HepG2 (cell line): ENCODE results near the gene SGCD. TPM values are rescaled to one million over a fixed set of nuclear protein-coding genes. Genes with fewer than 3 reads are reported as not detected.

Source experiments
- ATAC-seq: fragments of 200-7000 bp; cut with Tn5 transposase; 3 replicates; pipeline ENCODE4 v1.9.1; 2020; ENCODE audit warnings: mild to moderate bottlenecking, moderate library complexity
- BruUV-seq: library from RNA; stranded (reverse); fragments of 400-500 nt; replicated peaks from 2 replicates; lab custom pipeline; 2021; lab: Mats Ljungman, UMichigan
- CTCF ChIA-PET: fragments of 300-600 bp; formaldehyde crosslinking; extraction: SDS; loops from one replicate; lab custom pipeline; 2021; ENCODE audit warnings: low total read pairs, inconsistent platforms, low intra/inter-chr PET ratio; lab: Yijun Ruan, JAX
- POLR2A ChIA-PET: fragments of 350-600 bp; sonication (Branson Sonifier 250); formaldehyde crosslinking; loops from one replicate; lab custom pipeline; 2020; ENCODE audit warnings: antibody characterized with exemption, inconsistent platforms; lab: Yijun Ruan, JAX
- DNase-seq: peaks from one replicate; pipeline ENCODE4 v3.0.0-alpha.2; 2015; ENCODE audit warnings: low spot score
- FAIRE-seq: peaks from 3 replicates; lab custom pipeline; 2011; peaks lifted over from hg19 to GRCh38; lab: Jason Lieb, UNC
- H2AFZ ChIP-seq: one replicate; pipeline ENCODE4 v1.6.1; 2011; ENCODE audit warnings: low read length, inconsistent platforms
- H3K27ac ChIP-seq: fragments of 300-600 bp; 3 replicates; pipeline ENCODE4 v1.8.0; 2011; ENCODE audit warnings: mixed run types, mild to moderate bottlenecking, mixed read lengths, low read length, inconsistent platforms; ENCODE audit not compliant: insufficient read depth; ENCODE audit errors: extremely low read length
- H3K27me3 ChIP-seq, 2 experiments: fragments of 200-600 bp in 1 of 2; 2 replicates in 1 of 2; 3 replicates in 1 of 2; pipeline versions ENCODE4 v1.6.0 to v1.8.0; 2011; ENCODE audit warnings: low read length in 2 of 2, mild to moderate bottlenecking in 2 of 2, moderate library complexity in 2 of 2, inconsistent platforms in 1 of 2; ENCODE audit not compliant: insufficient read depth in 2 of 2, control insufficient read depth in 1 of 2
- H3K36me3 ChIP-seq, 2 experiments: fragments of 200-600 bp in 1 of 2; replicated peaks in 1 of 2; 2 replicates in 1 of 2; 3 replicates in 1 of 2; pipeline versions ENCODE4 v1.5.1 to v1.8.0; 2011; ENCODE audit warnings: low read length in 2 of 2, inconsistent platforms in 1 of 2; ENCODE audit not compliant: insufficient read depth in 2 of 2, control insufficient read depth in 1 of 2
- H3K4me1 ChIP-seq: 2 replicates; pipeline ENCODE4 v1.5.1; 2012; ENCODE audit warnings: low read length, inconsistent platforms; ENCODE audit not compliant: insufficient read depth
- H3K4me2 ChIP-seq: 2 replicates; pipeline ENCODE4 v1.6.0; 2011; ENCODE audit warnings: low read depth, low read length, inconsistent platforms
- H3K4me3 ChIP-seq, 3 experiments: fragments of 200-600 bp in 1 of 3; sonication (generic), shearing (Covaris generic) in 1 of 3; replicated peaks in 1 of 3; 2 replicates each; pipeline ENCODE4 v1.5.1; 2011 to 2016; ENCODE audit warnings: low read length in 3 of 3, inconsistent platforms in 2 of 3, low read depth in 2 of 3, mild to moderate bottlenecking in 2 of 3, control low read depth in 1 of 3, mixed read lengths in 1 of 3; ENCODE audit not compliant: insufficient read depth in 1 of 3
- H3K79me2 ChIP-seq: one replicate; pipeline ENCODE4 v1.6.1; 2011; ENCODE audit warnings: low read length, inconsistent platforms; ENCODE audit not compliant: insufficient read depth
- H3K9ac ChIP-seq: 2 replicates; pipeline ENCODE4 v1.6.0; 2011; ENCODE audit warnings: mild to moderate bottlenecking, low read depth, low read length, inconsistent platforms; ENCODE audit not compliant: insufficient read depth
- H3K9me3 ChIP-seq: 2 replicates; pipeline ENCODE4 v1.5.1; 2012; ENCODE audit warnings: mild to moderate bottlenecking, low read length
- H4K20me1 ChIP-seq: 2 replicates; pipeline ENCODE4 v1.6.0; 2011; ENCODE audit warnings: inconsistent platforms, mild to moderate bottlenecking, low read length, moderate library complexity; ENCODE audit not compliant: insufficient read depth
- CEBPZ ChIP-seq: IDR thresholded peaks from 2 replicates; pipeline ENCODE4 v1.6.1; 2012; ENCODE audit warnings: low read length, improper control_type of control experiment
- FIP1L1 ChIP-seq: fragments of 200-400 bp; formaldehyde crosslinking; IDR thresholded peaks from 2 replicates; pipeline ENCODE4 v1.6.1; 2018; ENCODE audit warnings: low read depth, mild to moderate bottlenecking, low read length, moderate library complexity, borderline replicate concordance; ENCODE audit not compliant: insufficient read depth
- SIN3B ChIP-seq: fragments of 150-350 bp; IDR thresholded peaks from 2 replicates; pipeline ENCODE4 v1.6.1; 2014; ENCODE audit warnings: low read length
- TGIF2 ChIP-seq: IDR thresholded peaks from 2 replicates; pipeline ENCODE4 v1.6.1; 2016; ENCODE audit warnings: control low read depth, missing compliant biosample characterization
- TRIM24 ChIP-seq: sonication (generic); formaldehyde crosslinking; IDR thresholded peaks from 2 replicates; pipeline ENCODE4 v1.8.0; 2022; ENCODE audit warnings: mild to moderate bottlenecking, missing genetic modification reagents
- ZNF20 ChIP-seq: sonication (generic); formaldehyde crosslinking; IDR thresholded peaks from 2 replicates; pipeline ENCODE4 v1.4.0; 2020; ENCODE audit warnings: mild to moderate bottlenecking, moderate library complexity, missing genetic modification reagents
- ZNF33A ChIP-seq: sonication (generic); formaldehyde crosslinking; IDR thresholded peaks from 2 replicates; pipeline ENCODE4 v1.5.1; 2020; ENCODE audit warnings: missing genetic modification reagents, mild to moderate bottlenecking, moderate library complexity, borderline replicate concordance
- ZNF343 ChIP-seq: sonication (generic); formaldehyde crosslinking; IDR thresholded peaks from 2 replicates; pipeline ENCODE4 v1.4.0; 2020; ENCODE audit warnings: mild to moderate bottlenecking, missing genetic modification reagents
- ZNF670 ChIP-seq: sonication (generic); formaldehyde crosslinking; IDR thresholded peaks from 2 replicates; pipeline ENCODE4 v1.8.0; 2022; ENCODE audit warnings: mild to moderate bottlenecking, missing genetic modification reagents, borderline replicate concordance
- ZNF709 ChIP-seq: sonication (generic); formaldehyde crosslinking; IDR thresholded peaks from 2 replicates; pipeline ENCODE4 v1.5.0; 2020; ENCODE audit warnings: mild to moderate bottlenecking, missing genetic modification reagents
- ZXDC ChIP-seq: sonication (generic); formaldehyde crosslinking; IDR thresholded peaks from 2 replicates; pipeline ENCODE4 v1.5.0; 2020; ENCODE audit warnings: mild to moderate bottlenecking, missing genetic modification reagents
- in situ Hi-C: cut with HindIII; loops from 2 replicates; pipeline ENCODE4 v1.10.0; 2017; ENCODE audit warnings: low pct_unique_long_range_greater_than_20kb; ENCODE audit not compliant: extremely low pct_ligation_motif_present
- intact Hi-C: fragments of 100-400 bp; cut with micrococcal nuclease; formaldehyde crosslinking; loops from one replicate; pipeline ENCODE4 v1.10.0; 2022; ENCODE audit not compliant: unreplicated experiment
- polyA plus RNA-seq, 8 experiments: library from polyadenylated mRNA; depleted of rRNA in 3 of 8; stranded (reverse) in 7 of 8; unstranded in 1 of 8; fragments of >200 nt; fragmentation: Illumina TruSeq in 4 of 8; extraction: Trizol in 4 of 8; gene quantifications; 2 replicates each; pipeline versions ENCODE4 v1.2.1 to v1.2.3, GENCODE V29; 2011 to 2016; ENCODE audit warnings: low read depth in 4 of 8, missing spikeins in 1 of 8, mixed read lengths in 1 of 8; ENCODE audit not compliant: insufficient read depth in 1 of 8
- total RNA-seq, 5 experiments: library from RNA; depleted of rRNA; stranded (reverse); fragments of >200 nt; fragmentation: Illumina TruSeq; extraction: Trizol; gene quantifications; 2 replicates each; pipeline ENCODE4 v1.2.3, GENCODE V29; 2016; ENCODE audit warnings: low read depth in 1 of 5

Gene SGCD
- total and polyA plus RNA-seq, 2 of the 13 experiments (the other 11 are each of a cell fraction or from before 2014, with no cell fraction given) = not detected

GRCh38 chr5:156366521-156366920 is 39.6 kb downstream of the SGCD start:
- Histone ChIP-seq H3K4me2 (no peak overlapping the region), H3K4me1 (no peaks in the 10 kb centered on the region), H3K36me3 (no peaks in the 10 kb centered on the region), H4K20me1 (no peaks in the 10 kb centered on the region), H3K27ac (no peak overlapping the region), H3K79me2 (no peaks in the 10 kb centered on the region), H3K4me3 (no peak overlapping the region), H3K9ac (no peak overlapping the region), H2AFZ (no peak overlapping the region), H3K27me3 (no peaks in the 10 kb centered on the region), H3K9me3 (no peaks in the 10 kb centered on the region)
- FAIRE-seq = no peak
- intact Hi-C loops (no loop called here), in situ Hi-C loops (no loop called here)
- ChIA-PET CTCF (no interaction called here), POLR2A (no interaction called here)
- BruUV-seq = no TSS peak
- no peak for DNase-seq
- no peak for TF ChIP-seq TGIF2 (CRISPR knock-in tag)
- TF ChIP-seq ZXDC (CRISPR knock-in tag) = no peak
- TF ChIP-seq ZNF20 (CRISPR knock-in tag) = no peak
- TF ChIP-seq ZNF670 = no peak
- no peak for TF ChIP-seq TRIM24 (CRISPR knock-in tag)
- TF ChIP-seq ZNF709 (CRISPR knock-in tag) = no peak
- TF ChIP-seq ZNF33A = no peak
- TF ChIP-seq ZNF343 (CRISPR knock-in tag) = no peak
- TF ChIP-seq FIP1L1 = no peak
- no peak for TF ChIP-seq SIN3B
- TF ChIP-seq CEBPZ = no peak
- ATAC-seq = no peak
